Pulmonary artery endothelial cell (primary cell): ENCODE results near the gene ZMYM2. TPM values are rescaled to one million over a fixed set of nuclear protein-coding genes. Genes with fewer than 3 reads are reported as not detected.
"Not testable (repeated sequence)": the region's sequence is repeated elsewhere in the genome, so short reads cannot be mapped to it uniquely, and the experiment has no call there.

Source experiments
- DNase-seq: peaks from one replicate; pipeline ENCODE4 v3.0.0-alpha.2; 2011; ENCODE audit warnings: low read depth, low spot score
- total RNA-seq: library from RNA; depleted of rRNA; stranded (reverse); fragments of >200 nt; gene quantifications from 2 replicates; pipeline ENCODE4 v1.2.3, GENCODE V29; 2014

ZMYM2 gene
- total RNA-seq: 49.8 and 53.2 TPM in 2 replicates

GRCh38 chr13:19958155-19959111 is at the start of gene ZMYM2:
ZMYM2 (plus strand) TSS chr13:19958727; CDS start chr13:19993073, 34,346 bp downstream.
- peak; percentile 90 for DNase-seq

GRCh38 chr13:19910336-19911072 is 48.0 kb upstream of the ZMYM2 start:
- no peak for DNase-seq

GRCh38 chr13:19927117-19927748 is 31.3 kb upstream of the ZMYM2 start:
- no peak for DNase-seq

GRCh38 chr13:19940106-19940505 is 18.4 kb upstream of the ZMYM2 start:
- no peak for DNase-seq

GRCh38 chr13:19950374-19950773 is 8.2 kb upstream of the ZMYM2 start:
- no peak for DNase-seq

GRCh38 chr13:19952850-19953249 is 5.7 kb upstream of the ZMYM2 start:
- DNase-seq: no peak

GRCh38 chr13:19955873-19956559 is 2.5 kb upstream of the ZMYM2 start:
- DNase-seq: no peak

GRCh38 chr13:19957320-19958154 is 990 bp upstream of the ZMYM2 start:
- DNase-seq: peak; percentile 33

GRCh38 chr13:19959141-19959830 is 759 bp downstream of the ZMYM2 start:
- DNase-seq: no peak

- DNase-seq: peak; percentile 71
Observed at GRCh38 chr13:19959831-19960652, 1.5 kb downstream of the ZMYM2 start.

- DNase-seq: no peak
Observed at GRCh38 chr13:19960653-19960976, 2.1 kb downstream of the ZMYM2 start.

GRCh38 chr13:19961489-19961888 is 3.0 kb downstream of the ZMYM2 start:
- DNase-seq: no peak

- DNase-seq: no peak
Observed at GRCh38 chr13:19961924-19962323, 3.4 kb downstream of the ZMYM2 start.

- no peak for DNase-seq
Observed at GRCh38 chr13:19962894-19963293, 4.4 kb downstream of the ZMYM2 start.

GRCh38 chr13:19967621-19968020 is 9.1 kb downstream of the ZMYM2 start:
- no peak for DNase-seq

- not testable (repeated sequence) for DNase-seq
Observed at GRCh38 chr13:19974498-19975009, 16.0 kb downstream of the ZMYM2 start.

- no peak for DNase-seq
Observed at GRCh38 chr13:19978831-19979437, 20.4 kb downstream of the ZMYM2 start.

- no peak for DNase-seq
Observed at GRCh38 chr13:19981685-19982238, 23.2 kb downstream of the ZMYM2 start.
